H1 (cell line): ENCODE data around the gene AURKB. TPM values are rescaled to one million over a fixed set of nuclear protein-coding genes. Genes with fewer than 3 reads are reported as not detected.

Experiments
- CTCF ChIA-PET: fragments of 300-600 bp; sonication (Branson Sonifier 250); formaldehyde crosslinking; loops from one replicate; lab custom pipeline; 2021; ENCODE audit not compliant: partially characterized antibody; lab: Charles Lee
- POLR2A ChIA-PET: fragments of 300-600 bp; sonication (Branson Sonifier 250); formaldehyde crosslinking; loops from one replicate; lab custom pipeline; 2021; ENCODE audit warnings: inconsistent platforms; ENCODE audit not compliant: partially characterized antibody; lab: Charles Lee
- DNase-seq, 2 experiments: peaks; one replicate each; pipeline versions ENCODE4 v3.0.0 to v3.0.0-alpha.2; 2010 to 2022; ENCODE audit warnings: low spot score in 2 of 2, low read depth in 1 of 2, mixed read lengths in 1 of 2
- FAIRE-seq: peaks from 2 replicates; lab custom pipeline; 2011; peaks lifted over from hg19 to GRCh38; lab: Jason Lieb, UNC
- H2AFZ ChIP-seq: 2 replicates; pipeline ENCODE4 v1.8.1; 2012; ENCODE audit warnings: low read length, inconsistent platforms
- H2AK5ac ChIP-seq: 2 replicates; pipeline ENCODE4 v1.6.1; 2013; ENCODE audit warnings: low read depth, low read length
- H2BK120ac ChIP-seq: replicated peaks from 2 replicates; pipeline ENCODE3; 2013; ENCODE audit warnings: low read depth, low read length, inconsistent platforms
- H2BK12ac ChIP-seq: 2 replicates; pipeline ENCODE4 v1.6.1; 2013; ENCODE audit warnings: low read depth, low read length
- H2BK15ac ChIP-seq: 2 replicates; pipeline ENCODE4 v1.6.1; 2013; ENCODE audit warnings: low read length
- H2BK20ac ChIP-seq: 2 replicates; pipeline ENCODE4 v1.6.1; 2013; ENCODE audit warnings: low read length
- H2BK5ac ChIP-seq: 2 replicates; pipeline ENCODE4 v1.6.1; 2013; ENCODE audit warnings: low read depth, low read length
- H3K14ac ChIP-seq: 2 replicates; pipeline ENCODE4 v1.6.1; 2013; ENCODE audit warnings: inconsistent platforms; ENCODE audit not compliant: insufficient read length
- H3K18ac ChIP-seq: 2 replicates; pipeline ENCODE4 v1.6.1; 2013; ENCODE audit warnings: low read length; ENCODE audit errors: extremely low read depth
- H3K23ac ChIP-seq: 2 replicates; pipeline ENCODE4 v1.6.1; 2013; ENCODE audit warnings: inconsistent platforms; ENCODE audit not compliant: insufficient read length
- H3K23me2 ChIP-seq: 2 replicates; pipeline ENCODE4 v1.6.1; 2013; ENCODE audit warnings: low read depth, low read length
- H3K27ac ChIP-seq: 2 replicates; pipeline ENCODE4 v1.6.1; 2011; ENCODE audit warnings: low read depth, low read length, inconsistent platforms
- H3K27me3 ChIP-seq, 4 experiments: replicated peaks in 1 of 4; 1 replicate in 1 of 4; 2 replicates in 3 of 4; pipeline versions ENCODE4 v1.6.1 to v1.8.1; 2011 to 2013; ENCODE audit warnings: low read length in 3 of 4, mild to moderate bottlenecking in 3 of 4, inconsistent platforms in 2 of 4, mixed read lengths in 2 of 4, moderate library complexity in 1 of 4; ENCODE audit not compliant: control insufficient read depth in 3 of 4, insufficient read depth in 3 of 4; ENCODE audit errors: extremely low read depth in 1 of 4
- H3K36me3 ChIP-seq, 4 experiments: 2 replicates each; pipeline versions ENCODE4 v1.6.1 to v1.8.1; 2011 to 2013; ENCODE audit warnings: mild to moderate bottlenecking in 4 of 4, low read length in 3 of 4, moderate library complexity in 2 of 4, control low read depth in 1 of 4, inconsistent platforms in 1 of 4; ENCODE audit not compliant: insufficient read depth in 4 of 4, control insufficient read depth in 2 of 4
- H3K4ac ChIP-seq: replicated peaks from 2 replicates; pipeline ENCODE3; 2013; ENCODE audit warnings: low read length, low read depth, mixed read lengths, inconsistent platforms; ENCODE audit not compliant: insufficient read length
- H3K4me1 ChIP-seq, 4 experiments: replicated peaks in 1 of 4; 1 replicate in 1 of 4; 2 replicates in 3 of 4; pipeline versions ENCODE4 v1.6.1 to v1.8.1; 2011 to 2013; ENCODE audit warnings: low read length in 3 of 4, inconsistent platforms in 2 of 4, mixed read lengths in 1 of 4; ENCODE audit not compliant: insufficient read depth in 4 of 4, control insufficient read depth in 3 of 4
- H3K4me2 ChIP-seq, 2 experiments: 2 replicates each; pipeline versions ENCODE4 v1.6.1 to v1.8.1; 2011 to 2013; ENCODE audit warnings: low read depth in 2 of 2, low read length in 2 of 2, control low read depth in 1 of 2, inconsistent platforms in 1 of 2, mild to moderate bottlenecking in 1 of 2; ENCODE audit not compliant: insufficient read depth in 1 of 2
- H3K4me3 ChIP-seq, 4 experiments: fragments of 200-600, 300-600 bp in 1 of 4; sonication (generic), shearing (Covaris generic), sonication (Bioruptor Twin) in 1 of 4; 2 replicates each; pipeline versions ENCODE4 v1.5.1 to v1.8.1; 2011 to 2016; ENCODE audit warnings: low read length in 4 of 4, low read depth in 3 of 4, control low read depth in 2 of 4, inconsistent platforms in 2 of 4, mild to moderate bottlenecking in 2 of 4, mixed read lengths in 1 of 4, moderate library complexity in 1 of 4; ENCODE audit not compliant: insufficient read depth in 2 of 4; ENCODE audit errors: extremely low read depth in 1 of 4
- H3K56ac ChIP-seq: replicated peaks from 2 replicates; pipeline ENCODE3; 2013; ENCODE audit warnings: low read depth, mild to moderate bottlenecking, mixed read lengths, low read length, inconsistent platforms; ENCODE audit not compliant: insufficient read length
- H3K79me1 ChIP-seq: 2 replicates; pipeline ENCODE4 v1.6.1; 2013; ENCODE audit warnings: low read depth, low read length, control low read depth
- H3K79me2 ChIP-seq, 2 experiments: 2 replicates each; pipeline versions ENCODE4 v1.6.1 to v1.8.1; 2012 to 2013; ENCODE audit warnings: low read length in 2 of 2, mild to moderate bottlenecking in 2 of 2, inconsistent platforms in 1 of 2; ENCODE audit not compliant: insufficient read depth in 2 of 2, control insufficient read depth in 1 of 2
- H3K9ac ChIP-seq, 4 experiments: replicated peaks in 1 of 4; 1 replicate in 1 of 4; 2 replicates in 3 of 4; pipeline versions ENCODE4 v1.6.1 to v1.8.1; 2011 to 2013; ENCODE audit warnings: low read depth in 3 of 4, low read length in 3 of 4, control low read depth in 2 of 4, mild to moderate bottlenecking in 2 of 4, moderate library complexity in 2 of 4, inconsistent platforms in 1 of 4; ENCODE audit errors: extremely low read depth in 1 of 4
- H3K9me3 ChIP-seq, 2 experiments: 2 replicates each; pipeline versions ENCODE4 v1.6.1 to v1.8.1; 2012 to 2013; ENCODE audit warnings: mild to moderate bottlenecking in 2 of 2, moderate library complexity in 2 of 2, control low read depth in 1 of 2, inconsistent platforms in 1 of 2, low read depth in 1 of 2, low read length in 1 of 2, mixed read lengths in 1 of 2; ENCODE audit not compliant: insufficient read depth in 2 of 2
- H4K20me1 ChIP-seq, 2 experiments: replicated peaks in 1 of 2; 2 replicates each; pipeline versions ENCODE3 to v1.8.1; 2011 to 2013; ENCODE audit warnings: inconsistent platforms in 2 of 2, low read length in 2 of 2, mild to moderate bottlenecking in 1 of 2; ENCODE audit not compliant: insufficient read depth in 2 of 2, control insufficient read depth in 1 of 2
- H4K5ac ChIP-seq: 2 replicates; pipeline ENCODE4 v1.6.1; 2013; ENCODE audit warnings: low read length, low read depth, mixed read lengths, inconsistent platforms; ENCODE audit not compliant: insufficient read length
- H4K8ac ChIP-seq: 2 replicates; pipeline ENCODE4 v1.8.0; 2013; ENCODE audit warnings: mild to moderate bottlenecking, moderate library complexity, low read length, inconsistent platforms; ENCODE audit not compliant: insufficient read depth; ENCODE audit errors: extremely low read depth
- H4K91ac ChIP-seq: replicated peaks from 2 replicates; pipeline ENCODE3; 2013; ENCODE audit warnings: low read length, mixed read lengths, inconsistent platforms; ENCODE audit not compliant: insufficient read length
- HDAC2 ChIP-seq, 2 experiments: fragments of 300-600 bp in 1 of 2; sonication (generic) in 1 of 2; IDR thresholded peaks; 2 replicates each; pipeline ENCODE4 v1.6.1; 2011 to 2012; ENCODE audit warnings: low read depth in 2 of 2, low read length in 2 of 2, mild to moderate bottlenecking in 2 of 2, moderate library complexity in 2 of 2, borderline replicate concordance in 1 of 2, inconsistent platforms in 1 of 2
- KDM1A ChIP-seq: fragments of 200-600, 300-600 bp; sonication (generic); IDR thresholded peaks from 2 replicates; pipeline ENCODE4 v1.7.1; 2016; ENCODE audit warnings: mild to moderate bottlenecking, low read length, borderline replicate concordance
- RNF2 ChIP-seq: fragments of 200-900, 300-1000 bp; sonication (generic); IDR thresholded peaks from 2 replicates; pipeline ENCODE4 v1.7.1; 2016; ENCODE audit warnings: borderline replicate concordance, low read depth, mild to moderate bottlenecking, antibody characterized with exemption, low read length; ENCODE audit not compliant: poor library complexity, severe bottlenecking; ENCODE audit errors: missing control alignments
- SAP30 ChIP-seq: fragments of 300-600 bp; sonication (generic); IDR thresholded peaks from 2 replicates; pipeline ENCODE4 v1.7.1; 2012; ENCODE audit warnings: low read length, moderate library complexity, mild to moderate bottlenecking, inconsistent platforms; ENCODE audit not compliant: insufficient read depth, insufficient replicate concordance
- SP1 ChIP-seq: IDR thresholded peaks from 2 replicates; pipeline ENCODE4 v1.6.1; 2011; ENCODE audit warnings: low read depth, low read length
- SP2 ChIP-seq: IDR thresholded peaks from 2 replicates; pipeline ENCODE4 v1.6.1; 2012; ENCODE audit warnings: mild to moderate bottlenecking, low read length, inconsistent platforms
- SUZ12 ChIP-seq: fragments of 200-600 bp; sonication (generic); IDR thresholded peaks from 2 replicates; pipeline ENCODE4 v1.6.1; 2012; ENCODE audit warnings: mild to moderate bottlenecking, inconsistent platforms, low read length, moderate library complexity, mixed read lengths
- TAF1 ChIP-seq: IDR thresholded peaks from 2 replicates; pipeline ENCODE4 v1.6.1; 2011; ENCODE audit warnings: mild to moderate bottlenecking, low read depth, low read length
- TCF12 ChIP-seq: IDR thresholded peaks from 2 replicates; pipeline ENCODE4 v1.6.1; 2011; ENCODE audit warnings: low read depth, mild to moderate bottlenecking, low read length
- TEAD4 ChIP-seq: IDR thresholded peaks from 2 replicates; pipeline ENCODE4 v1.6.1; 2012; ENCODE audit warnings: low read depth, low read length, inconsistent platforms, mixed read lengths
- WGBS, 2 experiments: shearing (Covaris generic) in 1 of 2; methylation state at CpG; one replicate each; pipeline versions ENCODE4 v1.1.6 to v1.1.7; 2013 to 2015; ENCODE audit warnings: low lambda C conversion rate in 2 of 2, mixed read lengths in 2 of 2, inconsistent platforms in 1 of 2, low coverage in 1 of 2, missing lambda C conversion rate in 1 of 2; ENCODE audit not compliant: insufficient replicate concordance in 2 of 2, insufficient coverage in 1 of 2, insufficient read length in 1 of 2; ENCODE audit errors: extremely low coverage in 1 of 2, missing lambda C conversion rate in 1 of 2; 5-methylcytosine and 5-hydroxymethylcytosine counted together
- polyA plus RNA-seq, 7 experiments: library from polyadenylated mRNA; depleted of rRNA in 3 of 7; stranded (reverse) in 5 of 7; unstranded in 2 of 7; fragments of >200 nt in 5 of 7; fragments of 200-250 nt in 2 of 7; gene quantifications; 1 replicate in 5 of 7; 2 replicates in 1 of 7; 4 replicates in 1 of 7; pipeline versions ENCODE4 v1.2.1 to v1.2.3, GENCODE V29; 2011 to 2013; ENCODE audit warnings: missing spikeins in 2 of 7, mixed read lengths in 2 of 7
- total RNA-seq: library from RNA; stranded (reverse); fragmentation: NEBNext Ultra II Directional; extraction: Animal tissue kit (Norgen Biotek cat#: 25700); gene quantifications from 2 replicates; pipeline ENCODE4 v1.2.1, GENCODE V29; 2021

AURKB gene
- total and polyA plus RNA-seq, 2 of the 8 experiments (the other 6 are each of a cell fraction or from before 2014, with no cell fraction given) = 102 to 160 TPM

GRCh38 chr17:8220783-8221662 lies 10.6 kb upstream of the AURKB start:
- Histone ChIP-seq H3K4me2 (peak overlapping the region; percentile 89 to 96), H3K79me2 (no peaks in the 10 kb centered on the region), H3K4ac (no peak overlapping the region), H3K18ac (peak overlapping the region; percentile 91; the same call in 1 of the 2 replicates), H3K36me3 (no peaks in the 10 kb centered on the region), H4K5ac (peak overlapping the region; percentile 31), H3K9me3 (no peaks in the 10 kb centered on the region), H2BK5ac (peak overlapping the region; percentile 85), H2AK5ac (no peak overlapping the region), H4K20me1 (peaks cover 2% of the 10 kb centered on the region in 2 experiments), H4K8ac (no peak overlapping the region), H3K23ac (no peak overlapping the region), H3K14ac (no peak overlapping the region), H2BK120ac (no peak overlapping the region), H3K79me1 (no peaks in the 10 kb centered on the region), H2BK12ac (no peak overlapping the region), H2AFZ (peak overlapping the region; percentile 100), H3K4me3 (peak overlapping the region; percentile 67 to 97 (median 88)), H2BK20ac (0 out of 2 replicates have a peak overlapping the region, but pooled peaks have one; percentile 40), H3K56ac (peak overlapping the region; percentile 77), H3K9ac (peak overlapping the region in 3 of 4 experiments; percentile 67 to 80 (median 77); a peak in 5 of 7 replicates), H2BK15ac (no peak overlapping the region), H3K23me2 (peaks cover 19% of the 10 kb centered on the region), H3K27ac (peak overlapping the region; percentile 89), H4K91ac (peak overlapping the region; percentile 75), H3K27me3 (no peaks in the 10 kb centered on the region), H3K4me1 (peaks cover 0 to 10% (median under 1%) of the 10 kb centered on the region in 4 experiments; a peak in 4 of 7 replicates)
- ChIA-PET CTCF (interaction anchor here (0.5 to 4.1 kb wide), 14 partner anchors 9 to 160 kb away, joined by 3 to 26 read pairs (median 4); no protein-coding TSS in a partner anchor), POLR2A (interaction anchor here (0.8 to 53.4 kb wide), 17 partner anchors 12 to 161 kb away, joined by 3 to 1521 read pairs (median 5); partner anchors contain the start of genes ALOXE3, AURKB, BORCS6 and CTC1)
- 1% methylated on average over 41 of the region's 45 CpGs; no CpG with 5 or more reads in 1 of the 2 experiments for WGBS, 2 experiments
- FAIRE-seq (peak; percentile 55), DNase-seq (peak; percentile 84 to 99)
- TF ChIP-seq TAF1 (peak; percentile 76), TEAD4 (peak; percentile 90), SP1 (0 out of 2 replicates have a peak, but pooled peaks have one; percentile 12), SAP30 (no peak), HDAC2 (IDR thresholded peaks at IDR 0.05; ENCODE audit: borderline replicate concordance in 1 of 2, low read depth in 2 of 2, low read length in 2 of 2) (0 out of 4 replicates have a peak, but pooled peaks have one; percentile 1 to 32), SP2 (no peak), KDM1A (no peak; the same call in 1 of the 2 replicates), SUZ12 (no peak), TCF12 (0 out of 2 replicates have a peak, but pooled peaks have one; percentile 30), RNF2 (no peak)
